ENCODE data around the gene TRPM6. TPM values are rescaled to one million over a fixed set of nuclear protein-coding genes. Genes with fewer than 3 reads are reported as not detected.
A peak's percentile ranks its signal among the peaks of the same experiment; 100 is the strongest.

TRPM6 gene
- total RNA-seq, 1 experiment from 2014 or later = 1.4 TPM

DNA sequence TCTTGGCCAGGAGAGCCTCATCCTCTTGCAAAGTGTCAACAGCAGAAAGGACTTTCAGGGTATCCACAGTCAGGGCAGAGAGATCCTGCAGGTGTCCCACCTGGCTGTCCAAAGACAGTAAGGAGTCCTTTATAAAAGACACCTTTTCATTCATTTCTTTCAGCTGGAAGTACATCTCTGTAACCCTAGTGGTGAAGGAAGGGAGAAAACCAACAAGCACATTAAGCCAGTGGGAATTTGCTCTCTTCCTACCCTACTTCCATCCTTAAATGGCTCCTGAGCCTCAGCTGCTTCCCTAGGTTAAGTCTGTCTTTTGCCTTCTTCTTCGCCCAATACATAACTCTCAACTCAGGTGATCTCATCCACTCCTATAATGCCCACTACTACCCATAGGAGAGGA lies 124.8 kb downstream of the TRPM6 start (continued):
- no peak for TF ChIP-seq RELA (CRISPR knock-in tag; IDR thresholded peaks at IDR 0.05; ENCODE audit: borderline replicate concordance)
- TF ChIP-seq TP53 (CRISPR knock-in tag; IDR thresholded peaks at IDR 0.05) = no peak

DNA sequence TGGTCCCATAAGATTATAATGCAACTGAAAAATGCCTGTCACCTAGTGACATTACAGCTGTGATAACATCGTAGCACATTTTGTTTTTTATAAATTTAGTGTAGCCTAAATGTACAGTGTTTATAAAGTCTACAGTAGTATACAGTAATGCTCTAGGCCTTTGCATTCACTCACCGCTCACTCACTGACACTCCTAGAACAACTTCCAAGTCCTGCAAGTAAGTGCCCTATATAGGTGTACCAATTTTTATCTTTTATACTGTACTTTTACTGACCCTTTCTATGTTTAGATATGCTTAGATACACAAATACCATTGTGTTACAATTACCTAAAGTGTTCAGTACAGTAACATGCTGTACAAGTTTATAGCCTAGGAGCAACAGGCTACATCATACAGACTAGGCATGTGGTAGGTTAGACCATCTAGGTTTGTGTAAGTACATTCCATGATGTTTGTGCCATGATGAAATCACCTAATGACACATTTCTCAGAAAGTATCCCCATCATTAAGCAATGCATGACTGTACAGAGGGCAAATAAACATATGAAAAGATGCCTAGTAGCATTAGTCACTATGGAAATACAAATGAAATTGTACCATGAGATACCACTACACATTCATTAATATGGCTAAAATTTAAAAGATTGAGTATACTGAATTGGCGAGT lies 127.6 kb downstream of the TRPM6 start:
- POLR2A ChIA-PET = no interaction called here
- Mint-ChIP-seq H3K36me3 (no peaks in the 10 kb centered on the region), H3K27me3 (ENCODE audit: low read depth) (no peaks in the 10 kb centered on the region), H3K9me3 (no peaks in the 10 kb centered on the region), H3K27ac (no peak overlapping the region), H3K4me1 (no peaks in the 10 kb centered on the region), H3K4me3 (no peak overlapping the region)
- ATAC-seq (no peak), DNase-seq (ENCODE audit: low spot score) (no peak)
- CTCF ChIA-PET = no interaction called here
- 0 out of 2 replicates have a peak, but pooled peaks have one; percentile 57 for TF ChIP-seq GABPB1 (CRISPR knock-in tag; IDR thresholded peaks at IDR 0.05)
- TF ChIP-seq ZNF416 (CRISPR knock-in tag; IDR thresholded peaks at IDR 0.05) = no peak

DNA sequence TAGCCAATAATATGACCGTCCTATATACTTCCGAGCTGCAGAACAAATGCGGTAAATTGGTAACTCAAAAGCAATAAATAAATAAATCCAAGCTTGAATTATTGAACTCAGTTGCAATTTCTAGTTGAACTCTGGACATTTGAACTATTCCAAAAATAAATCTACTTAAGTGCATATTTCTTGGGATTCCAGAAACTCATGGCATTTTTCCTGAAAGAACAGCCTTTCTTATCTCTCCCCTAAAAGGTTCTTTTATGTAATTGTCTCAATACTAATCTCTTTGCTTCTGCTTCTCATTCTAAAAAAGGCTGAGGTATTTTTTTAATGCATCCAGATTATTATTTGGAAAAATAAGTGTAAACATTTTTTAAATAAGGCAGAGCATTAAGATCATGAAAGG lies 131.7 kb downstream of the TRPM6 start:
- DNase-seq (ENCODE audit: low spot score) (no peak), ATAC-seq (no peak)
- ChIA-PET CTCF (interaction anchor here (1.0 kb wide), 1 partner anchor 13 kb away, joined by 3 read pairs; no protein-coding TSS in a partner anchor), POLR2A (no interaction called here)
- Mint-ChIP-seq H3K9me3 (no peaks in the 10 kb centered on the region), H3K27ac (no peak overlapping the region), H3K36me3 (no peaks in the 10 kb centered on the region), H3K4me3 (no peak overlapping the region), H3K27me3 (ENCODE audit: low read depth) (no peaks in the 10 kb centered on the region), H3K4me1 (no peaks in the 10 kb centered on the region)
- TF ChIP-seq NR2C2 (CRISPR knock-in tag; IDR thresholded peaks at IDR 0.05) = no peak
- TF ChIP-seq MXD4 (CRISPR knock-in tag; IDR thresholded peaks at IDR 0.05; ENCODE audit: borderline replicate concordance) = no peak
- no peak for TF ChIP-seq CREM (CRISPR knock-in tag; IDR thresholded peaks at IDR 0.05)
- TF ChIP-seq, protein P1, sequence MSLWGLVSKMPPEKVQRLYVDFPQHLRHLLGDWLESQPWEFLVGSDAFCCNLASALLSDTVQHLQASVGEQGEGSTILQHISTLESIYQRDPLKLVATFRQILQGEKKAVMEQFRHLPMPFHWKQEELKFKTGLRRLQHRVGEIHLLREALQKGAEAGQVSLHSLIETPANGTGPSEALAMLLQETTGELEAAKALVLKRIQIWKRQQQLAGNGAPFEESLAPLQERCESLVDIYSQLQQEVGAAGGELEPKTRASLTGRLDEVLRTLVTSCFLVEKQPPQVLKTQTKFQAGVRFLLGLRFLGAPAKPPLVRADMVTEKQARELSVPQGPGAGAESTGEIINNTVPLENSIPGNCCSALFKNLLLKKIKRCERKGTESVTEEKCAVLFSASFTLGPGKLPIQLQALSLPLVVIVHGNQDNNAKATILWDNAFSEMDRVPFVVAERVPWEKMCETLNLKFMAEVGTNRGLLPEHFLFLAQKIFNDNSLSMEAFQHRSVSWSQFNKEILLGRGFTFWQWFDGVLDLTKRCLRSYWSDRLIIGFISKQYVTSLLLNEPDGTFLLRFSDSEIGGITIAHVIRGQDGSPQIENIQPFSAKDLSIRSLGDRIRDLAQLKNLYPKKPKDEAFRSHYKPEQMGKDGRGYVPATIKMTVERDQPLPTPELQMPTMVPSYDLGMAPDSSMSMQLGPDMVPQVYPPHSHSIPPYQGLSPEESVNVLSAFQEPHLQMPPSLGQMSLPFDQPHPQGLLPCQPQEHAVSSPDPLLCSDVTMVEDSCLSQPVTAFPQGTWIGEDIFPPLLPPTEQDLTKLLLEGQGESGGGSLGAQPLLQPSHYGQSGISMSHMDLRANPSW (CRISPR knock-in tag; conservative IDR thresholded peaks at IDR 0.05; ENCODE audit: low read depth) = no peak
- TF ChIP-seq NR3C1 (CRISPR knock-in tag; conservative IDR thresholded peaks at IDR 0.05; ENCODE audit: low read depth) = no peak
- TF ChIP-seq, protein P2, sequence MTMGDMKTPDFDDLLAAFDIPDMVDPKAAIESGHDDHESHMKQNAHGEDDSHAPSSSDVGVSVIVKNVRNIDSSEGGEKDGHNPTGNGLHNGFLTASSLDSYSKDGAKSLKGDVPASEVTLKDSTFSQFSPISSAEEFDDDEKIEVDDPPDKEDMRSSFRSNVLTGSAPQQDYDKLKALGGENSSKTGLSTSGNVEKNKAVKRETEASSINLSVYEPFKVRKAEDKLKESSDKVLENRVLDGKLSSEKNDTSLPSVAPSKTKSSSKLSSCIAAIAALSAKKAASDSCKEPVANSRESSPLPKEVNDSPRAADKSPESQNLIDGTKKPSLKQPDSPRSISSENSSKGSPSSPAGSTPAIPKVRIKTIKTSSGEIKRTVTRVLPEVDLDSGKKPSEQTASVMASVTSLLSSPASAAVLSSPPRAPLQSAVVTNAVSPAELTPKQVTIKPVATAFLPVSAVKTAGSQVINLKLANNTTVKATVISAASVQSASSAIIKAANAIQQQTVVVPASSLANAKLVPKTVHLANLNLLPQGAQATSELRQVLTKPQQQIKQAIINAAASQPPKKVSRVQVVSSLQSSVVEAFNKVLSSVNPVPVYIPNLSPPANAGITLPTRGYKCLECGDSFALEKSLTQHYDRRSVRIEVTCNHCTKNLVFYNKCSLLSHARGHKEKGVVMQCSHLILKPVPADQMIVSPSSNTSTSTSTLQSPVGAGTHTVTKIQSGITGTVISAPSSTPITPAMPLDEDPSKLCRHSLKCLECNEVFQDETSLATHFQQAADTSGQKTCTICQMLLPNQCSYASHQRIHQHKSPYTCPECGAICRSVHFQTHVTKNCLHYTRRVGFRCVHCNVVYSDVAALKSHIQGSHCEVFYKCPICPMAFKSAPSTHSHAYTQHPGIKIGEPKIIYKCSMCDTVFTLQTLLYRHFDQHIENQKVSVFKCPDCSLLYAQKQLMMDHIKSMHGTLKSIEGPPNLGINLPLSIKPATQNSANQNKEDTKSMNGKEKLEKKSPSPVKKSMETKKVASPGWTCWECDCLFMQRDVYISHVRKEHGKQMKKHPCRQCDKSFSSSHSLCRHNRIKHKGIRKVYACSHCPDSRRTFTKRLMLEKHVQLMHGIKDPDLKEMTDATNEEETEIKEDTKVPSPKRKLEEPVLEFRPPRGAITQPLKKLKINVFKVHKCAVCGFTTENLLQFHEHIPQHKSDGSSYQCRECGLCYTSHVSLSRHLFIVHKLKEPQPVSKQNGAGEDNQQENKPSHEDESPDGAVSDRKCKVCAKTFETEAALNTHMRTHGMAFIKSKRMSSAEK (CRISPR knock-in tag; IDR thresholded peaks at IDR 0.05; ENCODE audit: borderline replicate concordance) = no peak
- no peak for TF ChIP-seq IRF2 (CRISPR knock-in tag; IDR thresholded peaks at IDR 0.05; ENCODE audit: borderline replicate concordance, low read depth)
- TF ChIP-seq OVOL2 (CRISPR knock-in tag; IDR thresholded peaks at IDR 0.05; ENCODE audit: borderline replicate concordance) = no peak
- TF ChIP-seq ETV6 (CRISPR knock-in tag; IDR thresholded peaks at IDR 0.05) = no peak
- TF ChIP-seq KAT7 (CRISPR knock-in tag; IDR thresholded peaks at IDR 0.05; ENCODE audit: borderline replicate concordance) = no peak
- TF ChIP-seq, protein P3, sequence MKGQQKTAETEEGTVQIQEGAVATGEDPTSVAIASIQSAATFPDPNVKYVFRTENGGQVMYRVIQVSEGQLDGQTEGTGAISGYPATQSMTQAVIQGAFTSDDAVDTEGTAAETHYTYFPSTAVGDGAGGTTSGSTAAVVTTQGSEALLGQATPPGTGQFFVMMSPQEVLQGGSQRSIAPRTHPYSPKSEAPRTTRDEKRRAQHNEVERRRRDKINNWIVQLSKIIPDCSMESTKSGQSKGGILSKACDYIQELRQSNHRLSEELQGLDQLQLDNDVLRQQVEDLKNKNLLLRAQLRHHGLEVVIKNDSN (CRISPR knock-in tag; IDR thresholded peaks at IDR 0.05) = no peak
- TF ChIP-seq FOXJ3 (CRISPR knock-in tag; IDR thresholded peaks at IDR 0.05; ENCODE audit: borderline replicate concordance) = no peak
- TF ChIP-seq ZNF232 (CRISPR knock-in tag; IDR thresholded peaks at IDR 0.05) = no peak
- TF ChIP-seq, protein P4, sequence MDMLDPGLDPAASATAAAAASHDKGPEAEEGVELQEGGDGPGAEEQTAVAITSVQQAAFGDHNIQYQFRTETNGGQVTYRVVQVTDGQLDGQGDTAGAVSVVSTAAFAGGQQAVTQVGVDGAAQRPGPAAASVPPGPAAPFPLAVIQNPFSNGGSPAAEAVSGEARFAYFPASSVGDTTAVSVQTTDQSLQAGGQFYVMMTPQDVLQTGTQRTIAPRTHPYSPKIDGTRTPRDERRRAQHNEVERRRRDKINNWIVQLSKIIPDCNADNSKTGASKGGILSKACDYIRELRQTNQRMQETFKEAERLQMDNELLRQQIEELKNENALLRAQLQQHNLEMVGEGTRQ (CRISPR knock-in tag; IDR thresholded peaks at IDR 0.05) = no peak
- TF ChIP-seq GABPB1 (CRISPR knock-in tag; IDR thresholded peaks at IDR 0.05) = no peak
- no peak for TF ChIP-seq SOX15 (CRISPR knock-in tag; IDR thresholded peaks at IDR 0.05)
